ENCODE measurements around the gene DNAJC5.

DNA sequence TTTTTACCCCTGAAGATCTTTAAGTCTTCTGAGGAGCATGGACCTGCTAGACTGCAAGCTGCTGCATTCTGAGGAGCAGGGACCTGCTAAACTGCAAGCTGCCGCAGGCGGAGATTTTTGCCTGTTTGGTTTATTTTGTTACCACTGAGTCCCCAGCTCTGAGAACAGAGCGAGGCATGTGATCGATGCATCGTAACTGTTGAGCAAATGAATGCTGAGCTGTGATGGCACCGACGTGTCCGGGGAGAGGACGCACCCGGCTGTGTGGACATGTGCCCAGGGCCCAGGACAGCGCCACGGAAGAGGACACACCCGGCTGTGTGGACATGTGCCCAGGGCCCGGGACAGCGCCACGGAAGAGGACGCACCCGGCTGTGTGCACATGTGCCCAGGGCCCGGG is 24.2 kb downstream of the DNAJC5 start:
- no peak for TF ChIP-seq CTCF (IDR thresholded peaks at IDR 0.05 in 4 of 5, conservative IDR thresholded peaks at IDR 0.05 in 1 of 5)
- no peak for TF ChIP-seq POLR2A (IDR thresholded peaks at IDR 0.05)
